NCI-H1092 (cell line): Measurements from ENCODE around the gene DBP.
"Not testable (repeated sequence)": the region's sequence is repeated elsewhere in the genome, so short reads cannot be mapped to it uniquely, and the experiment has no call there.

ENCODE experiments used
- DNase-seq: peaks from one replicate; lab custom pipeline; 2025; lab: John Stamatoyannopoulos, UW

DBP gene

GRCh38 chr19:48636859-48637448, at the start of gene DBP:
TSS of gene DBP (minus strand) at chr19:48637379. CDS start at chr19:48636994, 385 bp downstream.
- DNase-seq = peak; percentile 29

GRCh38 chr19:48686637-48687036, 49.5 kb upstream of the DBP start:
- not testable (repeated sequence) for DNase-seq

- DNase-seq = no peak
These were observed 48.9 kb upstream of the DBP start for GRCh38 chr19:48686088-48686487.

- no peak for DNase-seq
These were observed 48.4 kb upstream of the DBP start for GRCh38 chr19:48685583-48685982.

GRCh38 chr19:48683349-48683748, 46.2 kb upstream of the DBP start:
- DNase-seq = peak; percentile 15

GRCh38 chr19:48681127-48681470, 43.9 kb upstream of the DBP start:
- DNase-seq = no peak

- no peak for DNase-seq
These were observed 43.4 kb upstream of the DBP start for GRCh38 chr19:48680436-48681126.

GRCh38 chr19:48680006-48680405, 42.8 kb upstream of the DBP start:
- DNase-seq = not testable (repeated sequence)

- no peak for DNase-seq
These were observed 41.0 kb upstream of the DBP start for GRCh38 chr19:48678201-48678600.

- DNase-seq = no peak
These were observed 39.7 kb upstream of the DBP start for GRCh38 chr19:48676887-48677286.

- DNase-seq = no peak
These were observed 39.3 kb upstream of the DBP start for GRCh38 chr19:48676487-48676886.

GRCh38 chr19:48674921-48675824, 38.0 kb upstream of the DBP start:
- peak; percentile 46 for DNase-seq

GRCh38 chr19:48674216-48674809, 37.1 kb upstream of the DBP start:
- no peak for DNase-seq

GRCh38 chr19:48673436-48674100, 36.4 kb upstream of the DBP start:
- DNase-seq = no peak

GRCh38 chr19:48672994-48673393, 35.8 kb upstream of the DBP start, which contains the start of gene NTN5:
TSS of gene NTN5 (minus strand) at chr19:48673017. CDS start at chr19:48670986, 2,031 bp downstream.
- DNase-seq = no peak

GRCh38 chr19:48671446-48671995, 34.3 kb upstream of the DBP start:
- DNase-seq = no peak

GRCh38 chr19:48670699-48671445, 33.7 kb upstream of the DBP start:
- DNase-seq = no peak

GRCh38 chr19:48669903-48670668, 32.9 kb upstream of the DBP start:
- DNase-seq = no peak

- DNase-seq = no peak
These were observed 31.6 kb upstream of the DBP start for GRCh38 chr19:48668761-48669160.

- no peak for DNase-seq
These were observed 31.2 kb upstream of the DBP start for GRCh38 chr19:48668332-48668731.
